OCI-LY1 (cell line): ENCODE measurements around the gene HLA-DMB.

Experiments used
- H2AFZ ChIP-seq: fragments of 200-600 bp; sonication (generic), shearing (Covaris generic); 2 replicates; pipeline ENCODE4 v1.6.0; 2014; ENCODE audit warnings: antibody characterized with exemption, mild to moderate bottlenecking, low read length
- H3F3A ChIP-seq: fragments of 200-600 bp; sonication (generic), shearing (Covaris generic); 2 replicates; pipeline ENCODE4 v1.6.0; 2014; ENCODE audit warnings: mild to moderate bottlenecking, antibody characterized with exemption, low read length, moderate library complexity; ENCODE audit not compliant: insufficient read depth
- H3K27ac ChIP-seq: fragments of 200-600 bp; sonication (generic); 2 replicates; pipeline ENCODE4 v1.5.1; 2014; ENCODE audit warnings: low read length, mixed run types, mild to moderate bottlenecking, low read depth; ENCODE audit not compliant: poor library complexity, severe bottlenecking
- H3K27me3 ChIP-seq: fragments of 200-600 bp; sonication (generic); 2 replicates; pipeline ENCODE4 v1.6.0; 2014; ENCODE audit warnings: antibody characterized with exemption, mild to moderate bottlenecking, low read length, moderate library complexity; ENCODE audit not compliant: insufficient read depth
- H3K36me3 ChIP-seq: fragments of 200-600 bp; sonication (generic); 2 replicates; pipeline ENCODE4 v1.6.1; 2014; ENCODE audit warnings: mild to moderate bottlenecking, antibody characterized with exemption, low read length, moderate library complexity, mixed read lengths; ENCODE audit not compliant: insufficient read depth
- H3K4me1 ChIP-seq: fragments of 200-600 bp; sonication (generic); 2 replicates; pipeline ENCODE4 v1.5.1; 2014; ENCODE audit warnings: mild to moderate bottlenecking, low read length, moderate library complexity; ENCODE audit not compliant: insufficient read depth, severe bottlenecking
- H3K4me2 ChIP-seq: fragments of 200-600 bp; sonication (generic), shearing (Covaris generic); 2 replicates; pipeline ENCODE4 v1.6.1; 2014; ENCODE audit warnings: low read length
- H3K4me3 ChIP-seq: fragments of 200-600 bp; sonication (generic); 2 replicates; pipeline ENCODE4 v1.5.1; 2014; ENCODE audit warnings: low read length, low read depth, mild to moderate bottlenecking, mixed read lengths; ENCODE audit not compliant: poor library complexity, severe bottlenecking
- H3K79me2 ChIP-seq: fragments of 200-600 bp; shearing (Covaris generic); 2 replicates; pipeline ENCODE4 v1.6.1; 2016; ENCODE audit warnings: mixed run types, low read length, mixed read lengths; ENCODE audit not compliant: insufficient read depth
- H3K9ac ChIP-seq: fragments of 200-600 bp; sonication (generic), shearing (Covaris generic); 2 replicates; pipeline ENCODE4 v1.6.1; 2014; ENCODE audit warnings: mild to moderate bottlenecking, low read length, mixed read lengths
- H3K9me2 ChIP-seq: fragments of 200-600 bp; sonication (generic), shearing (Covaris generic); 2 replicates; pipeline ENCODE4 v1.6.1; 2014; ENCODE audit warnings: low read depth, mild to moderate bottlenecking, low read length, mixed read lengths
- H3K9me3 ChIP-seq: fragments of 200-600 bp; shearing (Covaris generic); 2 replicates; pipeline ENCODE4 v1.6.1; 2014; ENCODE audit warnings: low read length, mixed read lengths
- H4K20me1 ChIP-seq: fragments of 200-600 bp; sonication (generic), shearing (Covaris generic); 2 replicates; pipeline ENCODE4 v1.6.0; 2016; ENCODE audit warnings: mild to moderate bottlenecking, low read length; ENCODE audit not compliant: insufficient read depth
- EZH2 ChIP-seq: fragments of 200-600 bp; sonication (generic), shearing (Covaris generic); IDR thresholded peaks from 2 replicates; pipeline ENCODE4 v1.8.0; 2017; ENCODE audit warnings: borderline replicate concordance, mixed run types, mild to moderate bottlenecking, antibody characterized with exemption, low read length, moderate library complexity, mixed read lengths
- TF ChIP-seq, protein P1 (sequence below): fragments of 200-600 bp; sonication (generic), shearing (Covaris generic); IDR thresholded peaks from 2 replicates; pipeline ENCODE4 v1.5.1; 2017; ENCODE audit warnings: mild to moderate bottlenecking, antibody characterized with exemption, low read length, moderate library complexity, mixed read lengths

Gene HLA-DMB

DNA sequence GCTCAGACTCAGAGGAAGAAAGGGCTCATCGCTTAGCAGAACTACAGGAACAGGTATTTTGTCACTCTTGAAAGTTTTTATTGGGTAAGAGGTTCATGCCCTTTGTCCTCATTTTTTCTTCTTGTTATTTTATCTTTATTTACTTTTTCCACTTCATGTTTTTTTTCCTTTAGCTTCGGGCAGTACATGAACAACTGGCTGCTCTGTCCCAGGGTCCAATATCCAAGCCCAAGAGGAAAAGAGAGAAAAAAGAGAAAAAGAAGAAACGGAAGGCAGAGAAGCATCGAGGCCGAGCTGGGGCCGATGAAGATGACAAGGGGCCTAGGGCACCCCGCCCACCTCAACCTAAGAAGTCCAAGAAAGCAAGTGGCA is 37.1 kb upstream of the HLA-DMB start:
- TF ChIP-seq EZH2, result no peak
- TF ChIP-seq, protein P1, sequence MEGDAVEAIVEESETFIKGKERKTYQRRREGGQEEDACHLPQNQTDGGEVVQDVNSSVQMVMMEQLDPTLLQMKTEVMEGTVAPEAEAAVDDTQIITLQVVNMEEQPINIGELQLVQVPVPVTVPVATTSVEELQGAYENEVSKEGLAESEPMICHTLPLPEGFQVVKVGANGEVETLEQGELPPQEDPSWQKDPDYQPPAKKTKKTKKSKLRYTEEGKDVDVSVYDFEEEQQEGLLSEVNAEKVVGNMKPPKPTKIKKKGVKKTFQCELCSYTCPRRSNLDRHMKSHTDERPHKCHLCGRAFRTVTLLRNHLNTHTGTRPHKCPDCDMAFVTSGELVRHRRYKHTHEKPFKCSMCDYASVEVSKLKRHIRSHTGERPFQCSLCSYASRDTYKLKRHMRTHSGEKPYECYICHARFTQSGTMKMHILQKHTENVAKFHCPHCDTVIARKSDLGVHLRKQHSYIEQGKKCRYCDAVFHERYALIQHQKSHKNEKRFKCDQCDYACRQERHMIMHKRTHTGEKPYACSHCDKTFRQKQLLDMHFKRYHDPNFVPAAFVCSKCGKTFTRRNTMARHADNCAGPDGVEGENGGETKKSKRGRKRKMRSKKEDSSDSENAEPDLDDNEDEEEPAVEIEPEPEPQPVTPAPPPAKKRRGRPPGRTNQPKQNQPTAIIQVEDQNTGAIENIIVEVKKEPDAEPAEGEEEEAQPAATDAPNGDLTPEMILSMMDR, result no peak
- no peak overlapping the region for H3K9ac ChIP-seq
- no peak overlapping the region for H3K4me2 ChIP-seq
- peaks cover 34% of the 10 kb centered on the region for H3K79me2 ChIP-seq
- H3F3A ChIP-seq, result peaks cover 38% of the 10 kb centered on the region
- H3K27ac ChIP-seq, result no peak overlapping the region
- no peak overlapping the region for H3K4me3 ChIP-seq
- H3K4me1 ChIP-seq, result peaks cover 19% of the 10 kb centered on the region
- H3K27me3 ChIP-seq, result no peaks in the 10 kb centered on the region
- H3K9me3 ChIP-seq, result no peaks in the 10 kb centered on the region
- no peaks in the 10 kb centered on the region; the same call in 1 of the 2 replicates for H4K20me1 ChIP-seq
- no peaks in the 10 kb centered on the region for H3K9me2 ChIP-seq
- H2AFZ ChIP-seq, result no peak overlapping the region
- H3K36me3 ChIP-seq, result peaks cover 99% of the 10 kb centered on the region

DNA sequence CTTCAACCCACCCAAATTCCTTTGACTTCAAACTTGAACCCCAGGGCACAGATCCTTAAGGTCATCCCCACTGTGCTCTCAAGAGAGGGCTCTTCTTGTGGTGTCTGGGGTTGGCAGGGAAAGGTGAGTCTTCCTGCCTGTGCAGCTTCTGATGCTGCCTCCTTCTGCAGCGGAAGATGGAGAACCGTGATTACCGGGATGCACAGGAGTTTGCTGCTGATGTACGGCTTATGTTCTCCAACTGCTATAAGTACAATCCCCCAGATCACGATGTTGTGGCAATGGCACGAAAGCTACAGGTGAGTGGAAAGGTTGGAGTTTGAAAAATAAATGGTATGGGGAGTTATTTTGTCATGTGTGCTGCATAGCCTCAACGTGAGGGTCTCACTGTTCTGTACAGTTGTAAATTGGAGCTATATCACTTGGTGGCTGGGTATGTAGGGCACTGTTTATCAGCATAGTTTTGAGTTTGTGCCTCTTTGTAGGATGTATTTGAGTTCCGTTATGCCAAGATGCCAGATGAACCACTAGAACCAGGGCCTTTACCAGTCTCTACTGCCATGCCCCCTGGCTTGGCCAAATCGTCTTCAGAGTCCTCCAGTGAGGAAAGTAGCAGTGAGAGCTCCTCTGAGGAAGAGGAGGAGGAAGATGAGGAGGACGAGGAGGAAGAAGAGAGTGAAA is 36.6 kb upstream of the HLA-DMB start:
- H3K9me3 ChIP-seq, result no peaks in the 10 kb centered on the region
- H3K27me3 ChIP-seq, result no peaks in the 10 kb centered on the region
- H3K36me3 ChIP-seq, result peaks cover 100% of the 10 kb centered on the region
- no peaks in the 10 kb centered on the region; the same call in 1 of the 2 replicates for H4K20me1 ChIP-seq
- TF ChIP-seq EZH2, result no peak
- TF ChIP-seq, protein P1, result no peak
- peaks cover 33% of the 10 kb centered on the region for H3F3A ChIP-seq
- H3K9ac ChIP-seq, result no peak overlapping the region
- H3K27ac ChIP-seq, result no peak overlapping the region
- H3K9me2 ChIP-seq, result no peaks in the 10 kb centered on the region
- peaks cover 39% of the 10 kb centered on the region for H3K79me2 ChIP-seq
- no peak overlapping the region for H3K4me2 ChIP-seq
- H3K4me3 ChIP-seq, result no peak overlapping the region
- peaks cover 19% of the 10 kb centered on the region for H3K4me1 ChIP-seq
- H2AFZ ChIP-seq, result no peak overlapping the region

DNA sequence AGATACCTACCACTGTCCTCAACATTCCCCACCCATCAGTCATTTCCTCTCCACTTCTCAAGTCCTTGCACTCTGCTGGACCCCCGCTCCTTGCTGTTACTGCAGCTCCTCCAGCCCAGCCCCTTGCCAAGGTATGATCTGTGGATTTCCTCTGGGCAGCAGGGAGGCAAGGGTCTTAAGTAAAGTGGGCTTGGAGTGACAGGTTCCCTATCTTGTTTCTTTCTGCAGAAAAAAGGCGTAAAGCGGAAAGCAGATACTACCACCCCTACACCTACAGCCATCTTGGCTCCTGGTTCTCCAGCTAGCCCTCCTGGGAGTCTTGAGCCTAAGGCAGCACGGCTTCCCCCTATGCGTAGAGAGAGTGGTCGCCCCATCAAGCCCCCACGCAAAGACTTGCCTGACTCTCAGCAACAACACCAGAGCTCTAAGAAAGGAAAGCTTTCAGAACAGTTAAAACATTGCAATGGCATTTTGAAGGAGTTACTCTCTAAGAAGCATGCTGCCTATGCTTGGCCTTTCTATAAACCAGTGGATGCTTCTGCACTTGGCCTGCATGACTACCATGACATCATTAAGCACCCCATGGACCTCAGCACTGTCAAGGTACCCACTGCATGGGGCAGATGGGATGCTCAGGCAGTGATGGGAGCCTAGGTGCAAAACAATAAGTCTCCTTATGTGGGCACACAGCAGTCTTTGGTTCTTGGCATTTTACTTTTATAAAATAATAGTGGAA is 35.7 kb upstream of the HLA-DMB start:
- H3K9me2 ChIP-seq, result no peaks in the 10 kb centered on the region
- peaks cover 21% of the 10 kb centered on the region for H3K4me1 ChIP-seq
- peaks cover 43% of the 10 kb centered on the region for H3K79me2 ChIP-seq
- no peaks in the 10 kb centered on the region; the same call in 1 of the 2 replicates for H4K20me1 ChIP-seq
- H3K9ac ChIP-seq, result no peak overlapping the region
- no peak overlapping the region for H3K27ac ChIP-seq
- no peaks in the 10 kb centered on the region for H3K27me3 ChIP-seq
- no peak overlapping the region for H3K4me3 ChIP-seq
- no peak overlapping the region for H2AFZ ChIP-seq
- H3K4me2 ChIP-seq, result no peak overlapping the region
- peaks cover 95% of the 10 kb centered on the region for H3K36me3 ChIP-seq
- peaks cover 24% of the 10 kb centered on the region for H3F3A ChIP-seq
- TF ChIP-seq, protein P1, result no peak
- no peak for TF ChIP-seq EZH2
- H3K9me3 ChIP-seq, result no peaks in the 10 kb centered on the region
